Measurements from ENCODE around the gene PRKCE.

Gene PRKCE

DNA sequence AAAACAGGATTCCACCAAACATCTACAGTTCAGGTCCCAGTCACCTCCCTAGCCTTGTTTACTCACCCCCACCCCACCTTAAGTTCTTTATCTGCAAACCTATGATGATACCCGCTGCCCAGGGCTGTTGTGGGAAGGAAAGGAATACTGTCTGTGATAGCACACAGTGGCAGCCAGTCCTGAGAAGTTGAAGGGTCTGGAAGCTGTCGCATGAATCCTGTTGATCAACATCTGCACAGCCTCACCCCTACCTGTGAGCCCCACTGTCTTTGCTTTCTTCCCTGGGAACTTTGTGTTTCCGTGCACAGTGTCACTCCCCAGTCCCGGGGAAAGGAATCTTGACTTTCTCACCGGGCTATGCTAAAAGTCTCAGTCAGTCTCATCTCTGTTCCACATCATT, 485.0 kb downstream of the PRKCE start:
- H3K27ac ChIP-seq, result no peak overlapping the region
- DNase-seq (ENCODE audit: low read depth, low spot score), result no peak

DNA sequence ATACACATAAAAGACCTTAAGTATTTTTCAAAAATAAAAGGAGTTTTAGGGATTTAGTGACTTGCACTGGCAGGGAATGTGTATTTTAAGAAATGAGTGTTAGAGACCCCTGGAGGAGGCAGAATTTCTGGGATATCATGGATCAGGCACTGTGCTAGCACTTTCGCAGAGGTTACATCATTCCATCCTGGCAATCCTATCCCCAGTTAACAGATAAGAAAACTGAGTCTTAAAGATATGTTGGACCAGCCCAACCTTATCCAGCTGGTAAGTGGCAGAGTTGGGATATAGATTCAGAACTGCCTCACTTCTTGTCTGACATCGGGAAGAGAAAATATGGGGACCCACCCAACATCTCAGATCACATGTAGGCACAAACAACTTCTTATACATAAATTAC, 485.5 kb downstream of the PRKCE start:
- H3K27ac ChIP-seq, result no peak overlapping the region
- DNase-seq (ENCODE audit: low read depth, low spot score), result no peak

GRCh38 chr2:46142546-46143428, 491.3 kb downstream of the PRKCE start:
- no peak for DNase-seq (ENCODE audit: low read depth, low spot score)
- no peak overlapping the region for H3K27ac ChIP-seq

GRCh38 chr2:46143429-46144132, 492.1 kb downstream of the PRKCE start:
- H3K27ac ChIP-seq, result no peak overlapping the region
- no peak for DNase-seq (ENCODE audit: low read depth, low spot score)

- H3K27ac ChIP-seq, result no peak overlapping the region
- DNase-seq (ENCODE audit: low read depth, low spot score), result no peak
Observed at GRCh38 chr2:46144133-46144800, 492.8 kb downstream of the PRKCE start.

- no peak for DNase-seq (ENCODE audit: low read depth, low spot score)
- H3K27ac ChIP-seq, result no peak overlapping the region
Observed at GRCh38 chr2:46145017-46145416, 493.5 kb downstream of the PRKCE start.

- DNase-seq (ENCODE audit: low read depth, low spot score), result no peak
- no peak overlapping the region for H3K27ac ChIP-seq
Observed at GRCh38 chr2:46145840-46146239, 494.4 kb downstream of the PRKCE start.

- no peak for DNase-seq (ENCODE audit: low read depth, low spot score)
- no peak overlapping the region for H3K27ac ChIP-seq
Observed at GRCh38 chr2:46146866-46147502, 495.5 kb downstream of the PRKCE start.

DNA sequence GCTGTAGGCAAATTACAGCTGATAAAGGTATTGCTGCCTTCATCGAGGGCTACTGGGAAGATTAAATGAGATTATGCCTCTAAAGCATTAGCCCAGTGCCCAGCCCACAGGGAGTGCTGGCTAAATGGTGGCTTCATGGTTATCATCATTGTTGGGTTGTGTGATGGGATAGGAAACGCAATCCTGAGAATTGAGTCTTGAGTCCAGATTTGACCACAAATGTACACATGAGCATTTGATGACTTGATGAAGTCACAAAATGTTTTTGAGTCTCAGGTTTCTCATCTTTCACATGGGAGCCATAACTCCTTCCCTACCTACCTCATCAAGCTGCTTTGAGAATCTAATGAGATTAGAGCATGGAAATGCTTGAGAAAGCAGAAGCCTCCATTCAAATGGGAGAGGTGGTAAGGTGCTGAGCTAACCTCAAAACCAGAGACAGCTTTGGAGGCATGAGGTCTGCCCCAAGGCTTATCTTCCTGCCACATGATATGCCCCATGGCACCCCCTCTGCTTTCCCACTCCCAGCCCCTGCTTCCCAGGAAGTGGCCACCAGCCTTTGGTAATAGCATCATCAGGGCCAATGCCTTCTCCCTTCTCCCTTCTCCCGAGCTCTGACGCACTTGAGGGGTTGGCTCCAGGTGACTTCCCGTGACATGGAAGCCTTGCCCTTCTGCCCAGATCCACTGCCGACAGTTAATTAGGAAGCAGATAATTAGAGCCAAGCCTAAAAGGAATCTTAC, 496.3 kb downstream of the PRKCE start:
- no peak overlapping the region for H3K27ac ChIP-seq
- no peak for DNase-seq (ENCODE audit: low read depth, low spot score)

GRCh38 chr2:46148369-46148736, 496.9 kb downstream of the PRKCE start:
- no peak for DNase-seq (ENCODE audit: low read depth, low spot score)
- H3K27ac ChIP-seq, result no peak overlapping the region

DNA sequence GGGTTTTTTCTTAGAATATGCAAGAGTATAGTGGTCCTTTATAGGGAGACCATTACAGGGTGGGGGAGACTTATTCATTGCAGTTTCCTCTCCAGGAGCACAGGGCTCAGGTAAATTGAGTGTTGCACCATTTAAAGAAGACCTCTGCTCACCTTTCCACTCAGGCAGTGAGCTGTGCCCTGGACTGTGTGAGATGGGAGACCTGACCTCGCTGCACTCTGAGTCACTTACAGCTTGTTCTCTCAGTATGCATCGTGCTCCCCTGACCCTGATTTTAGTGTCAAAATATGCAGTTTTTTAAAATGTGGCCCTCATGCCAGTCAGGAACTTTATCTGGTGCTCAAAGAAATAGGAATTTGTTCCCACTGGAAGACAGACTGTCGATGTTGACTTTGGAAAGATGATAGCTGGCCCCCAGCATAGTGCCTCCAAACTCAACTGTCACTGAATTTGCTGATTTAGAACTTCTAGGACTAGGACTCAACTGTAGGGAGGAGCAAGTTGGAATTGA, 499.0 kb downstream of the PRKCE start:
- H3K27ac ChIP-seq, result no peak overlapping the region
- DNase-seq (ENCODE audit: low read depth, low spot score), result no peak

DNA sequence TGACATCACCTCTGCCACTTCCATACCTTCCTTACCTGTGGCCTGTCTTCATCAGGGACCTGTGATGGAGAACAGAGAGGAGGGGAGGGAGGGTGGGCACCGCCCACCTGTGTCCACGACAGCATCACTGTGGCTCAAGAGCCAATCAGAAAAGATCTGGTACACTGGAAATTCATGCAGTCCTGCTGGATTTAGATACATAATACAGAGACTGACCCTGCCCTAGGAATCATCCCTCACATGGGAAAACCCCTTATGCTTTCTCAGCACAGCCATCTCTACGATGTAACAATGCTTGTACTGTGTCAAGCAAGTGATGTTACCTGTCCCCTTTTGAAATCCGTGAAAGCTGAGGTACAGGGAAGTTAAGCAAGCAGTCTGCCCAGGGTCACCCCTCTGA, 500.1 kb downstream of the PRKCE start:
- no peak overlapping the region for H3K27ac ChIP-seq

GRCh38 chr2:46153996-46154753, 502.7 kb downstream of the PRKCE start:
- H3K27ac ChIP-seq, result no peak overlapping the region
- DNase-seq (ENCODE audit: low read depth, low spot score), result no peak

More for the DNA sequence above, 500.1 kb downstream of the PRKCE start:
- no peak for DNase-seq (ENCODE audit: low read depth, low spot score)

GRCh38 chr2:46157072-46157965, 505.8 kb downstream of the PRKCE start:
- DNase-seq (ENCODE audit: low read depth, low spot score), result no peak

DNA sequence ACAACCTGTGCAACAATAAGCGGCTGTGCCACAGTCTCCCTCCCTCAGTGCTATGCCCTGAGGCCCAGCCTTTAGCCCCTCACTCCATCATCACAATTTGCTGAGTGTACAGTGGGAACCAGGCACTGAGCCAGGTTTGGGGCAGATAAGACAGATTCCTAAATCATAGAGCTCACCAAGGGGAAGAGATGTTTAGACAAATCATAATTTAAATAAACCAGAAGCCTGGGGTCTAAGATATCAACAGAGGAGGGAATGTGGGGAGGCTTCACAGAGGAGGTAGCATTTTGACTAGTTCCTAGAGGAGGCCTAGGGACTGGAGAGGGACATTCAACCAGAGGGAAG, 506.5 kb downstream of the PRKCE start:
- no peak for DNase-seq (ENCODE audit: low read depth, low spot score)

More at GRCh38 chr2:46157072-46157965, 505.8 kb downstream of the PRKCE start:
- H3K27ac ChIP-seq, result no peak overlapping the region

GRCh38 chr2:46158661-46159060, 507.2 kb downstream of the PRKCE start:
- no peak for DNase-seq (ENCODE audit: low read depth, low spot score)
- no peak overlapping the region for H3K27ac ChIP-seq

More for the DNA sequence above, 506.5 kb downstream of the PRKCE start:
- H3K27ac ChIP-seq, result no peak overlapping the region

DNA sequence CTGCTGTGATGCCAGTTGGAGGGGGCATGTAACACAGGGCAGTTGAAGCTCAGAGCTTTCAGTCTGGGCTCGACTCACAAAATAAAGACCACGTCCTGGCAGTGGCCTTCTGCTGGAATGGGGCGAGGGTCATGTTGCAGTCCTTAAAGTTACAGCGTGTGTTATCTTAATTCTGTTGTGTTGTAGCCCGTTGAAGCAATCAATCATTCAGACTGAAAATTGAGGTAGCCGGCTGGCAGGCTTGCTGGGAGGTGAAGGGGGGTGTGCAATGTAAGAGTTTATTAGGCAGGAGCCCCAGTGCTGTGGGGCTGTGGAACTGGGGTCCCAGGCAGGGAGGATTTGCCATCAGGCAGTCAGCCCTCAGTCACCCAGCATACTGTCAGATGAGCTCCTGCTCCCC, 508.9 kb downstream of the PRKCE start:
- no peak for DNase-seq (ENCODE audit: low read depth, low spot score)
- no peak overlapping the region for H3K27ac ChIP-seq

DNA sequence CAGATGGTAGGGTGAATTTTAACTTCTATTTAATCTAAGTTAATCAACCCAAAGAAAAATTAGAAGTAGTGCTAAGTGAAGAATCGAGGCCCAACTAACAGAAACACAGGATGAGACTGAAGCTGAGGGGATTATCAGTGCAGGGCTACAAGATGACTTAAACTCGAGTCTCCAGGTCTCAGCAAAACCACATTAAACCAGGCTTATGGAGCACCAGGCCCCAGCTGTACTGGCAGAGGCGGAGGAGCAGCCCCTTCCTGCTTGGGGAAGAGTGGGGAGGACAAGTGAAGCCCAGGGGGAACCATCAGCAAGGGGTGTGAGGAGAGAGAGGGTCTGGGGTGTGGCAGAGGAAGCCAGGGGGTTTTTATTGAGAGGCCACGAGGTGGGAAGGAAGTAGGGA, 509.8 kb downstream of the PRKCE start:
- no peak for DNase-seq (ENCODE audit: low read depth, low spot score)
- no peak overlapping the region for H3K27ac ChIP-seq
